Stimulated activated CD8-positive, alpha-beta memory T cell treated with anti-CD3 and anti-CD28 coated beads, Interleukin-2, amount 100 ng/mL, for 48 hours (primary cell): ENCODE data around the gene KRT20.
"Not testable (repeated sequence)": the region's sequence is repeated elsewhere in the genome, so short reads cannot be mapped to it uniquely, and the experiment has no call there.

Experiments
- DNase-seq, 2 donors: peaks; one replicate each; pipeline ENCODE4 v3.0.0-alpha.2; 2020; ENCODE audit warnings: low read depth in 2 of 2

The KRT20 gene

GRCh38 chr17:40884708-40885512 lies at the start of gene KRT20:
KRT20 (minus strand) TSS chr17:40885242; CDS start chr17:40885185, 57 bp downstream.
- no peak for DNase-seq

GRCh38 chr17:40932608-40933007 lies 47.6 kb upstream of the KRT20 start:
- DNase-seq = no peak

GRCh38 chr17:40931311-40931710 lies 46.3 kb upstream of the KRT20 start:
- no peak for DNase-seq

GRCh38 chr17:40926341-40926740 lies 41.3 kb upstream of the KRT20 start:
- no peak for DNase-seq

- DNase-seq = no peak
Observed at GRCh38 chr17:40922239-40922638, 37.2 kb upstream of the KRT20 start.

GRCh38 chr17:40921026-40921425 lies 36.0 kb upstream of the KRT20 start:
- DNase-seq = no peak

- not testable (repeated sequence) for DNase-seq
Observed at GRCh38 chr17:40917116-40917515, 32.1 kb upstream of the KRT20 start.

GRCh38 chr17:40916366-40916765 lies 31.3 kb upstream of the KRT20 start:
- no peak for DNase-seq

- no peak for DNase-seq
Observed at GRCh38 chr17:40915721-40916256, 30.7 kb upstream of the KRT20 start.

GRCh38 chr17:40915199-40915661 lies 30.2 kb upstream of the KRT20 start:
- DNase-seq = no peak

GRCh38 chr17:40914075-40914855 lies 29.2 kb upstream of the KRT20 start:
- no peak for DNase-seq

- no peak for DNase-seq
Observed at GRCh38 chr17:40912486-40913210, 27.6 kb upstream of the KRT20 start.

- DNase-seq = no peak
Observed at GRCh38 chr17:40910441-40910841, 25.4 kb upstream of the KRT20 start.

GRCh38 chr17:40909755-40910154 lies 24.7 kb upstream of the KRT20 start:
- DNase-seq = no peak

GRCh38 chr17:40909351-40909750 lies 24.3 kb upstream of the KRT20 start:
- DNase-seq = peak; percentile 34 to 46

GRCh38 chr17:40906613-40907012 lies 21.6 kb upstream of the KRT20 start:
- DNase-seq = no peak

- no peak for DNase-seq
Observed at GRCh38 chr17:40905370-40905769, 20.3 kb upstream of the KRT20 start.

GRCh38 chr17:40903129-40903847 lies 18.2 kb upstream of the KRT20 start:
- no peak for DNase-seq

- no peak for DNase-seq
Observed at GRCh38 chr17:40902498-40902897, 17.5 kb upstream of the KRT20 start.

- no peak for DNase-seq
Observed at GRCh38 chr17:40901981-40902474, 17.0 kb upstream of the KRT20 start.

GRCh38 chr17:40900809-40901356 lies 15.8 kb upstream of the KRT20 start:
- no peak for DNase-seq
